Activated CD4-positive, CD25-positive, alpha-beta regulatory T cell treated with anti-CD3 and anti-CD28 coated beads, Interleukin-2, amount 50 U/mL, for 24 hours (primary cell): ENCODE results near the gene SORBS2.

Experiments used
- ATAC-seq, 2 donors: fragments of 150-1000 bp; cut with Tn5 transposase; one replicate each; pipeline ENCODE4 v1.10.0; 2021; ENCODE audit warnings: mild to moderate bottlenecking in 1 of 2, moderate library complexity in 1 of 2

Gene SORBS2

GRCh38 chr4:185799442-185799841 lies 12.6 kb downstream of the SORBS2 start:
- no peak for ATAC-seq

GRCh38 chr4:185797596-185798338 lies 14.2 kb downstream of the SORBS2 start:
- no peak for ATAC-seq

GRCh38 chr4:185797018-185797417 lies 15.0 kb downstream of the SORBS2 start:
- ATAC-seq, result no peak

GRCh38 chr4:185796176-185796575 lies 15.8 kb downstream of the SORBS2 start:
- no peak for ATAC-seq

- no peak for ATAC-seq
These were observed 17.4 kb downstream of the SORBS2 start for GRCh38 chr4:185794637-185795036.

GRCh38 chr4:185793716-185794115 lies 18.3 kb downstream of the SORBS2 start:
- no peak for ATAC-seq

- ATAC-seq, result no peak
These were observed 18.9 kb downstream of the SORBS2 start for GRCh38 chr4:185793116-185793485.

- ATAC-seq, result no peak
These were observed 19.4 kb downstream of the SORBS2 start for GRCh38 chr4:185792384-185793115.

GRCh38 chr4:185787926-185788679 lies 23.9 kb downstream of the SORBS2 start:
- ATAC-seq, result no peak

- ATAC-seq, result no peak
These were observed 25.6 kb downstream of the SORBS2 start for GRCh38 chr4:185786422-185786821.

- no peak for ATAC-seq
These were observed 28.4 kb downstream of the SORBS2 start for GRCh38 chr4:185783574-185783973.

- no peak for ATAC-seq
These were observed 29.5 kb downstream of the SORBS2 start for GRCh38 chr4:185782523-185782922.

- ATAC-seq, result no peak
These were observed 30.3 kb downstream of the SORBS2 start for GRCh38 chr4:185781555-185782215.

- ATAC-seq, result no peak
These were observed 31.5 kb downstream of the SORBS2 start for GRCh38 chr4:185780472-185780871.

GRCh38 chr4:185779517-185779916 lies 32.5 kb downstream of the SORBS2 start:
- no peak for ATAC-seq

GRCh38 chr4:185778307-185778706 lies 33.7 kb downstream of the SORBS2 start:
- no peak for ATAC-seq

GRCh38 chr4:185775792-185776555 lies 36.0 kb downstream of the SORBS2 start:
- no peak for ATAC-seq

GRCh38 chr4:185774845-185775680 lies 36.9 kb downstream of the SORBS2 start:
- ATAC-seq, result no peak

GRCh38 chr4:185774131-185774653 lies 37.8 kb downstream of the SORBS2 start:
- ATAC-seq, result no peak

GRCh38 chr4:185773419-185773818 lies 38.6 kb downstream of the SORBS2 start:
- ATAC-seq, result no peak
